ENCODE measurements around the gene RBM15B. TPM values are rescaled to one million over a fixed set of nuclear protein-coding genes. Genes with fewer than 3 reads are reported as not detected.

Gene RBM15B
- total and polyA plus RNA-seq, 9 of the 15 experiments (the other 6 are each of a cell fraction or from before 2014, with no cell fraction given) = 1.8 to 21.0 (median 10.5) TPM

DNA sequence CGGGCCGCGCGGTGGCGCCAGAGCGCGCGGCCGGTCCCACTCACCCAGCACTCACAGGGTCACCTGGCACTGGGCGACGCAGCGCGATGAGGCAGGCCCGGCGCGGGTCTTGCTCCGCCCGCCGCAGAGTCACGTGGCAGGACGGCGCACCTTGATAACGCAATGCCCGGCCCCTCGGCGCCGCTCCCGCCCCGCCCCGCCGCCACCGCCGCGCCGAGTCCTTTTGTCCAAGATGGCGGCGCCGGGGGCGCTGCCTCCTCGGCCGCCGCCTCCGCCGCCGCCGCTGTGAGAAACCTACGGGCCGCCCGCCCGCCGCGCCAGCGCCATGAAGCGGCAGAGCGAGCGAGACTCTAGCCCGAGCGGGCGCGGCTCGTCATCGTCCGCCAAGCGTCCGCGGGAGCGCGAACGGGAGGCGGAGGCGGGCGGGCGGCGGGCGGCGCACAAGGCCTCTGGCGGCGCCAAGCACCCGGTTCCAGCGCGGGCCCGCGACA lies at the start of gene RBM15B (continued):
- TF ChIP-seq, protein P1, sequence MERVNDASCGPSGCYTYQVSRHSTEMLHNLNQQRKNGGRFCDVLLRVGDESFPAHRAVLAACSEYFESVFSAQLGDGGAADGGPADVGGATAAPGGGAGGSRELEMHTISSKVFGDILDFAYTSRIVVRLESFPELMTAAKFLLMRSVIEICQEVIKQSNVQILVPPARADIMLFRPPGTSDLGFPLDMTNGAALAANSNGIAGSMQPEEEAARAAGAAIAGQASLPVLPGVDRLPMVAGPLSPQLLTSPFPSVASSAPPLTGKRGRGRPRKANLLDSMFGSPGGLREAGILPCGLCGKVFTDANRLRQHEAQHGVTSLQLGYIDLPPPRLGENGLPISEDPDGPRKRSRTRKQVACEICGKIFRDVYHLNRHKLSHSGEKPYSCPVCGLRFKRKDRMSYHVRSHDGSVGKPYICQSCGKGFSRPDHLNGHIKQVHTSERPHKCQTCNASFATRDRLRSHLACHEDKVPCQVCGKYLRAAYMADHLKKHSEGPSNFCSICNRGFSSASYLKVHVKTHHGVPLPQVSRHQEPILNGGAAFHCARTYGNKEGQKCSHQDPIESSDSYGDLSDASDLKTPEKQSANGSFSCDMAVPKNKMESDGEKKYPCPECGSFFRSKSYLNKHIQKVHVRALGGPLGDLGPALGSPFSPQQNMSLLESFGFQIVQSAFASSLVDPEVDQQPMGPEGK (CRISPR knock-in tag; IDR thresholded peaks at IDR 0.05; ENCODE audit: borderline replicate concordance) = no peak
- TF ChIP-seq, protein P2, sequence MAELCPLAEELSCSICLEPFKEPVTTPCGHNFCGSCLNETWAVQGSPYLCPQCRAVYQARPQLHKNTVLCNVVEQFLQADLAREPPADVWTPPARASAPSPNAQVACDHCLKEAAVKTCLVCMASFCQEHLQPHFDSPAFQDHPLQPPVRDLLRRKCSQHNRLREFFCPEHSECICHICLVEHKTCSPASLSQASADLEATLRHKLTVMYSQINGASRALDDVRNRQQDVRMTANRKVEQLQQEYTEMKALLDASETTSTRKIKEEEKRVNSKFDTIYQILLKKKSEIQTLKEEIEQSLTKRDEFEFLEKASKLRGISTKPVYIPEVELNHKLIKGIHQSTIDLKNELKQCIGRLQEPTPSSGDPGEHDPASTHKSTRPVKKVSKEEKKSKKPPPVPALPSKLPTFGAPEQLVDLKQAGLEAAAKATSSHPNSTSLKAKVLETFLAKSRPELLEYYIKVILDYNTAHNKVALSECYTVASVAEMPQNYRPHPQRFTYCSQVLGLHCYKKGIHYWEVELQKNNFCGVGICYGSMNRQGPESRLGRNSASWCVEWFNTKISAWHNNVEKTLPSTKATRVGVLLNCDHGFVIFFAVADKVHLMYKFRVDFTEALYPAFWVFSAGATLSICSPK (IDR thresholded peaks at IDR 0.05; ENCODE audit: borderline replicate concordance) = no peak
- no peak for TF ChIP-seq ZNF589 (CRISPR knock-in tag; IDR thresholded peaks at IDR 0.05; ENCODE audit: low read depth)
- no peak for TF ChIP-seq BMI1 (IDR thresholded peaks at IDR 0.05; ENCODE audit: low read length)
- TF ChIP-seq, protein P3, sequence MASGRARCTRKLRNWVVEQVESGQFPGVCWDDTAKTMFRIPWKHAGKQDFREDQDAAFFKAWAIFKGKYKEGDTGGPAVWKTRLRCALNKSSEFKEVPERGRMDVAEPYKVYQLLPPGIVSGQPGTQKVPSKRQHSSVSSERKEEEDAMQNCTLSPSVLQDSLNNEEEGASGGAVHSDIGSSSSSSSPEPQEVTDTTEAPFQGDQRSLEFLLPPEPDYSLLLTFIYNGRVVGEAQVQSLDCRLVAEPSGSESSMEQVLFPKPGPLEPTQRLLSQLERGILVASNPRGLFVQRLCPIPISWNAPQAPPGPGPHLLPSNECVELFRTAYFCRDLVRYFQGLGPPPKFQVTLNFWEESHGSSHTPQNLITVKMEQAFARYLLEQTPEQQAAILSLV (tag; IDR thresholded peaks at IDR 0.05) = no peak
- no peak for TF ChIP-seq GTF2F1 (IDR thresholded peaks at IDR 0.05; ENCODE audit: low read depth, low read length)
- TF ChIP-seq ZFP30 (CRISPR knock-in tag; IDR thresholded peaks at IDR 0.05; ENCODE audit: borderline replicate concordance) = no peak
- no peak for TF ChIP-seq TCF7 (IDR thresholded peaks at IDR 0.05; ENCODE audit: borderline replicate concordance)
- no peak for TF ChIP-seq ZNF77 (CRISPR knock-in tag; IDR thresholded peaks at IDR 0.05)
- no peak for TF ChIP-seq ZNF436 (CRISPR knock-in tag; IDR thresholded peaks at IDR 0.05)
- TF ChIP-seq, protein P4, sequence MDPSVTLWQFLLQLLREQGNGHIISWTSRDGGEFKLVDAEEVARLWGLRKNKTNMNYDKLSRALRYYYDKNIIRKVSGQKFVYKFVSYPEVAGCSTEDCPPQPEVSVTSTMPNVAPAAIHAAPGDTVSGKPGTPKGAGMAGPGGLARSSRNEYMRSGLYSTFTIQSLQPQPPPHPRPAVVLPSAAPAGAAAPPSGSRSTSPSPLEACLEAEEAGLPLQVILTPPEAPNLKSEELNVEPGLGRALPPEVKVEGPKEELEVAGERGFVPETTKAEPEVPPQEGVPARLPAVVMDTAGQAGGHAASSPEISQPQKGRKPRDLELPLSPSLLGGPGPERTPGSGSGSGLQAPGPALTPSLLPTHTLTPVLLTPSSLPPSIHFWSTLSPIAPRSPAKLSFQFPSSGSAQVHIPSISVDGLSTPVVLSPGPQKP (CRISPR knock-in tag; IDR thresholded peaks at IDR 0.05) = no peak
- TF ChIP-seq ZNF511 (CRISPR knock-in tag; IDR thresholded peaks at IDR 0.05) = no peak
- TF ChIP-seq ZNF347 (CRISPR knock-in tag; IDR thresholded peaks at IDR 0.05; ENCODE audit: low read depth) = no peak
- peak; percentile 58 for TF ChIP-seq RBFOX2 (IDR thresholded peaks at IDR 0.05; ENCODE audit: low read depth, low read length)
- TF ChIP-seq ZNF583 (CRISPR knock-in tag; IDR thresholded peaks at IDR 0.05) = no peak
- no peak for TF ChIP-seq HDAC8 (tag; IDR thresholded peaks at IDR 0.05)
- no peak for TF ChIP-seq LCOR (CRISPR knock-in tag; IDR thresholded peaks at IDR 0.05)
- TF ChIP-seq, protein P5, sequence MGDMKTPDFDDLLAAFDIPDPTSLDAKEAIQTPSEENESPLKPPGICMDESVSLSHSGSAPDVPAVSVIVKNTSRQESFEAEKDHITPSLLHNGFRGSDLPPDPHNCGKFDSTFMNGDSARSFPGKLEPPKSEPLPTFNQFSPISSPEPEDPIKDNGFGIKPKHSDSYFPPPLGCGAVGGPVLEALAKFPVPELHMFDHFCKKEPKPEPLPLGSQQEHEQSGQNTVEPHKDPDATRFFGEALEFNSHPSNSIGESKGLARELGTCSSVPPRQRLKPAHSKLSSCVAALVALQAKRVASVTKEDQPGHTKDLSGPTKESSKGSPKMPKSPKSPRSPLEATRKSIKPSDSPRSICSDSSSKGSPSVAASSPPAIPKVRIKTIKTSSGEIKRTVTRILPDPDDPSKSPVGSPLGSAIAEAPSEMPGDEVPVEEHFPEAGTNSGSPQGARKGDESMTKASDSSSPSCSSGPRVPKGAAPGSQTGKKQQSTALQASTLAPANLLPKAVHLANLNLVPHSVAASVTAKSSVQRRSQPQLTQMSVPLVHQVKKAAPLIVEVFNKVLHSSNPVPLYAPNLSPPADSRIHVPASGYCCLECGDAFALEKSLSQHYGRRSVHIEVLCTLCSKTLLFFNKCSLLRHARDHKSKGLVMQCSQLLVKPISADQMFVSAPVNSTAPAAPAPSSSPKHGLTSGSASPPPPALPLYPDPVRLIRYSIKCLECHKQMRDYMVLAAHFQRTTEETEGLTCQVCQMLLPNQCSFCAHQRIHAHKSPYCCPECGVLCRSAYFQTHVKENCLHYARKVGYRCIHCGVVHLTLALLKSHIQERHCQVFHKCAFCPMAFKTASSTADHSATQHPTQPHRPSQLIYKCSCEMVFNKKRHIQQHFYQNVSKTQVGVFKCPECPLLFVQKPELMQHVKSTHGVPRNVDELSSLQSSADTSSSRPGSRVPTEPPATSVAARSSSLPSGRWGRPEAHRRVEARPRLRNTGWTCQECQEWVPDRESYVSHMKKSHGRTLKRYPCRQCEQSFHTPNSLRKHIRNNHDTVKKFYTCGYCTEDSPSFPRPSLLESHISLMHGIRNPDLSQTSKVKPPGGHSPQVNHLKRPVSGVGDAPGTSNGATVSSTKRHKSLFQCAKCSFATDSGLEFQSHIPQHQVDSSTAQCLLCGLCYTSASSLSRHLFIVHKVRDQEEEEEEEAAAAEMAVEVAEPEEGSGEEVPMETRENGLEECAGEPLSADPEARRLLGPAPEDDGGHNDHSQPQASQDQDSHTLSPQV (IDR thresholded peaks at IDR 0.05) = no peak

All from K562 (cell line).